ENCODE measurements around the gene OR2G3. TPM values are rescaled to one million over a fixed set of nuclear protein-coding genes. Genes with fewer than 3 reads are reported as not detected.
A peak's percentile ranks its signal among the peaks of the same experiment; 100 is the strongest.

Gene OR2G3
- total and polyA plus RNA-seq, 2 donors (not counting 1 experiment from before 2014, with no cell fraction given): not detected

DNA sequence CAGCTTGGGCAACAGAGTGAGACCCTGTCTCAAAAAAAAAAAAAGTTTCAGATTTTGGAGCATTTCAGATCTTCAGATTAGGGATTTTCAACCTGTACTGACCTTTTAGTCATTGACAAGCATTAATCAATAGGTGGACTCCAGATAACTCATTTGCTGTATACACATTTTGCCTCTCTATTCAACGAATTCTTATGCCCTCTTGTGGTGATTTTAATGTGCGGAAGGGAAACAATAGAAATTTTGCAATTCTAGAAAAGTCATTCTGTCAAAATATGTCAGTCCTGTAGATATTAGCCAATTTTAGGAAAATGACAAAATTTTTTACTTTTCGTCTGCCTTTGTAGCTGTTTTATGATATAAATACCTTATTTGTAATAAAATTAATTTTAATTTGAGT is 28.9 kb upstream of the OR2G3 start:
- no peaks in the 10 kb centered on the region for H3K79me2 ChIP-seq (ENCODE audit: control insufficient read depth, insufficient read depth, low read length)
- no peaks in the 10 kb centered on the region for H3K36me3 ChIP-seq (replicated peaks in 1 of 2; ENCODE audit: control extremely low read depth in 1 of 2, control insufficient read depth in 1 of 2, extremely low read depth in 1 of 2, insufficient read depth in 2 of 2, low read length in 1 of 2)
- ChIA-PET CTCF (interaction anchor here (0.8 to 2.4 kb wide), 3 partner anchors 187 to 204 kb away, joined by 3 to 11 read pairs (median 3); no protein-coding TSS in a partner anchor), POLR2A (no interaction called here)
- no peaks in the 10 kb centered on the region for H3K9me3 ChIP-seq (ENCODE audit: control extremely low read depth in 1 of 3, control insufficient read depth in 2 of 3, insufficient read depth in 1 of 3, low read length in 2 of 3)
- Mint-ChIP-seq H3K4me3 (no peak overlapping the region), H3K27ac (no peak overlapping the region), H3K9me3 (ENCODE audit: insufficient read depth) (no peaks in the 10 kb centered on the region), H3K4me1 (no peaks in the 10 kb centered on the region), H3K27me3 (peaks cover 32% of the 10 kb centered on the region)
- H3K4me1 ChIP-seq (ENCODE audit: control insufficient read depth in 2 of 2, insufficient read depth in 2 of 2, low read length in 2 of 2): no peaks in the 10 kb centered on the region
- peaks cover 0 to 7% (median 0%) of the 10 kb centered on the region in 4 experiments for H3K27me3 ChIP-seq (replicated peaks in 1 of 4; ENCODE audit: control extremely low read depth in 1 of 4, control insufficient read depth in 3 of 4, insufficient read depth in 4 of 4, low read length in 3 of 4)
- intact Hi-C loops (cut with micrococcal nuclease): loop anchor here (2.0 to 5.0 kb wide), 2 partner anchors 186 to 204 kb away; no protein-coding TSS in a partner anchor
- no peak overlapping the region for H3K9ac ChIP-seq (ENCODE audit: low read length)
- no peak overlapping the region for H2AFZ ChIP-seq (ENCODE audit: insufficient read depth, low read depth, low read length, poor library complexity, severe bottlenecking)
- no CpG with 5 or more reads among the region's 3 CpGs for WGBS (ENCODE audit: insufficient coverage)
- H4K20me1 ChIP-seq (ENCODE audit: control insufficient read depth, insufficient read depth, low read length, poor library complexity, severe bottlenecking): no peaks in the 10 kb centered on the region
- no peak overlapping the region for H3K27ac ChIP-seq (ENCODE audit: low read length in 2 of 2)
- no peak overlapping the region for H3K4me3 ChIP-seq (ENCODE audit: control extremely low read depth in 1 of 5, extremely low read depth in 1 of 5, insufficient read depth in 1 of 5, low read depth in 2 of 5, low read length in 4 of 5)
- ATAC-seq (ENCODE audit: low read depth): no peak
- DNase-seq: peak; percentile 18
- H3K4me2 ChIP-seq (replicated peaks; ENCODE audit: low read depth, low read length, poor library complexity, severe bottlenecking): no peak overlapping the region
- TF ChIP-seq, protein P1, sequence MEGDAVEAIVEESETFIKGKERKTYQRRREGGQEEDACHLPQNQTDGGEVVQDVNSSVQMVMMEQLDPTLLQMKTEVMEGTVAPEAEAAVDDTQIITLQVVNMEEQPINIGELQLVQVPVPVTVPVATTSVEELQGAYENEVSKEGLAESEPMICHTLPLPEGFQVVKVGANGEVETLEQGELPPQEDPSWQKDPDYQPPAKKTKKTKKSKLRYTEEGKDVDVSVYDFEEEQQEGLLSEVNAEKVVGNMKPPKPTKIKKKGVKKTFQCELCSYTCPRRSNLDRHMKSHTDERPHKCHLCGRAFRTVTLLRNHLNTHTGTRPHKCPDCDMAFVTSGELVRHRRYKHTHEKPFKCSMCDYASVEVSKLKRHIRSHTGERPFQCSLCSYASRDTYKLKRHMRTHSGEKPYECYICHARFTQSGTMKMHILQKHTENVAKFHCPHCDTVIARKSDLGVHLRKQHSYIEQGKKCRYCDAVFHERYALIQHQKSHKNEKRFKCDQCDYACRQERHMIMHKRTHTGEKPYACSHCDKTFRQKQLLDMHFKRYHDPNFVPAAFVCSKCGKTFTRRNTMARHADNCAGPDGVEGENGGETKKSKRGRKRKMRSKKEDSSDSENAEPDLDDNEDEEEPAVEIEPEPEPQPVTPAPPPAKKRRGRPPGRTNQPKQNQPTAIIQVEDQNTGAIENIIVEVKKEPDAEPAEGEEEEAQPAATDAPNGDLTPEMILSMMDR (IDR thresholded peaks at IDR 0.05): peak; percentile 37
- no peak for TF ChIP-seq EZH2 (IDR thresholded peaks at IDR 0.05; ENCODE audit: borderline replicate concordance, insufficient read depth, low read depth, low read length, poor library complexity, severe bottlenecking)

DNA sequence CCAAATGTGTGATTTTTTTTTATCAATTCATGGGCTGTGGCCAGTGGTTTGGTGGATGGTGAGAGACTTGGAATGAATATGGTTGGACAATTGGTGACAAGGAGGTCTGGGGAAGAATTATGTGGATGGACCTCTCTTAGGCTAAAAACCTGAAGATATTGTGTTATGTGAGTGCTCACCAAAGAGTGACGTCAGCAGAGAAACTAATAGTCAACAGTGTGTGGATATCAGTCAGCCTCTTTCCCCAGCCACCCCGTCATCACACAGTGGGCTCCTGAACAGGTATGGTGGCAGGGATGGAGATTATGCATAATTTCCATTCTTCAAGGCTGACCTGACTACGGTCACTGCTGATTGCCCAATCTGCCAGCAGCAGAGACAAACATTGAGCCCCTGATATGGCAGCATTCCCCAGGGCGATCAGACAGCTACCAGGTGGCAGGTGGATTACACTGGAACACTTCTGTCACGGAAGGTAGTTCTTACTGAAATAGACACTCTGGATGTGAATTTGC is 26.4 kb upstream of the OR2G3 start:
- Mint-ChIP-seq H3K27ac (no peak overlapping the region), H3K4me3 (no peak overlapping the region), H3K9me3 (ENCODE audit: insufficient read depth) (no peaks in the 10 kb centered on the region), H3K4me1 (no peaks in the 10 kb centered on the region), H3K27me3 (peaks cover 32% of the 10 kb centered on the region)
- Histone ChIP-seq H3K9ac (ENCODE audit: low read length) (no peak overlapping the region), H3K27ac (ENCODE audit: low read length in 2 of 2) (no peak overlapping the region), H4K20me1 (ENCODE audit: control insufficient read depth, insufficient read depth, low read length, poor library complexity, severe bottlenecking) (no peaks in the 10 kb centered on the region), H3K4me2 (replicated peaks; ENCODE audit: low read depth, low read length, poor library complexity, severe bottlenecking) (no peak overlapping the region), H3K27me3 (replicated peaks in 1 of 4; ENCODE audit: control extremely low read depth in 1 of 4, control insufficient read depth in 3 of 4, insufficient read depth in 4 of 4, low read length in 3 of 4) (peaks cover 0 to 5% (median 0%) of the 10 kb centered on the region in 4 experiments), H3K9me3 (ENCODE audit: control extremely low read depth in 1 of 3, control insufficient read depth in 2 of 3, insufficient read depth in 1 of 3, low read length in 2 of 3) (no peaks in the 10 kb centered on the region), H3K36me3 (replicated peaks in 1 of 2; ENCODE audit: control extremely low read depth in 1 of 2, control insufficient read depth in 1 of 2, extremely low read depth in 1 of 2, insufficient read depth in 2 of 2, low read length in 1 of 2) (no peaks in the 10 kb centered on the region), H3K4me1 (ENCODE audit: control insufficient read depth in 2 of 2, insufficient read depth in 2 of 2, low read length in 2 of 2) (no peaks in the 10 kb centered on the region), H3K4me3 (ENCODE audit: control extremely low read depth in 1 of 5, extremely low read depth in 1 of 5, insufficient read depth in 1 of 5, low read depth in 2 of 5, low read length in 4 of 5) (no peak overlapping the region), H3K79me2 (ENCODE audit: control insufficient read depth, insufficient read depth, low read length) (no peaks in the 10 kb centered on the region), H2AFZ (ENCODE audit: insufficient read depth, low read depth, low read length, poor library complexity, severe bottlenecking) (no peak overlapping the region)
- DNase-seq (no peak), ATAC-seq (ENCODE audit: low read depth) (no peak)
- 84% methylated on average over 3 of the region's 5 CpGs for WGBS (ENCODE audit: insufficient coverage)
- TF ChIP-seq EZH2 (IDR thresholded peaks at IDR 0.05; ENCODE audit: borderline replicate concordance, insufficient read depth, low read depth, low read length, poor library complexity, severe bottlenecking): no peak
- TF ChIP-seq, protein P1 (IDR thresholded peaks at IDR 0.05): no peak
- intact Hi-C loops (cut with micrococcal nuclease): loop anchor here (5.0 kb wide), 1 partner anchor 207 kb away; no protein-coding TSS in a partner anchor
- ChIA-PET CTCF (interaction anchor here (1.1 to 1.2 kb wide), 2 partner anchors 189 to 207 kb away, joined by 3 read pairs; no protein-coding TSS in a partner anchor), POLR2A (no interaction called here)

All from B cell (primary cell).